ENCODE data around the gene ADORA2B. TPM values are rescaled to one million over a fixed set of nuclear protein-coding genes. Genes with fewer than 3 reads are reported as not detected.

The ADORA2B gene
- total and polyA plus RNA-seq, 2 of the 4 experiments (the other 2 are of a cell fraction), result 5.2 to 5.5 TPM

DNA sequence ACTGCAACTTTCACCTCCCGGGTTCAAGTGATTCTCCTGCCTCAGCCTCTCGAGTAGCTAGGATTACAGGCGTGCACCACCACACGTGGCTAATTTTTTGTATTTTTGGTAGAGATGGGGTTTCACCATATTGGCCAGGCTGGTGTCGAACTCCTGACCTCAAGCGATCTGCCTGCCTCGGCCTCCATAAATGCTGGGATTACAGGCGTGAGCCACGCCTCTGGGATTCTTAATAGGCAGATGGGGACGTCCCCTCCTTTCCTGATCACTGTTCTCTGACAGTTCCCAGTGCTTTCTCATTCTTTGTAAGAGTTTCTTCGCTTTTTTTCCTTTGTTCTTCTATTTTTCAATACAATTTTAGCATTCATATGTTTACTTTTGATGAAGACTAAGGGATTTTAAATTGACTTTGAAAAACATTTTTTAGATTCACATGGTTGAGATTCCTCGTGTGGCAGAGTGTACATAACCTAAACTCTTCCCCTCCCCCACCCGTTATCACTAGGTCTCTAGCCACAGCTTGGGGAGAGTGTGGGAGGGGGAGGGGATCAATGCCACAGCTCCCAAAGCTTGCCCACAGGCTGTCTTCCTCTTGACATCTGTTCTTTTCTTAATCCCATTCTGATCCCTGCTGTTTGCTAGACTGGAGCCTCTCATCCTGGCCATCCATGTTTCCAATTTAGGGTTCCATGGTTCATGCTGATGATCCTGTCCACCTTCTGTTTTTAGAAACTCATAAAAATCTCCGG lies 11.0 kb downstream of the ADORA2B start:
- H4K8ac ChIP-seq (ENCODE audit: low read depth in 2 of 2, low read length in 2 of 2), result no peak overlapping the region; a peak in 1 of 4 replicates
- ChIA-PET CTCF (no interaction called here), POLR2A (ENCODE audit: unreplicated experiment) (interaction anchor here (0.7 kb wide), 1 partner anchor 9 kb away, joined by 3 read pairs; no protein-coding TSS in a partner anchor)
- ATAC-seq (ENCODE audit: low read depth) (no peak), DNase-seq (no peak)
- no peak overlapping the region for H4K91ac ChIP-seq (ENCODE audit: insufficient read depth, low read depth, low read length)
- H3K23ac ChIP-seq (ENCODE audit: low read depth, low read length), result no peak overlapping the region
- H3K18ac ChIP-seq (ENCODE audit: low read depth, low read length), result peak overlapping the region; percentile 42; the same call in 1 of the 2 replicates
- no peak overlapping the region for H3K9ac ChIP-seq (ENCODE audit: low read depth, low read length)
- H3K9me3 ChIP-seq (ENCODE audit: control insufficient read depth, insufficient read depth, low read length), result no peaks in the 10 kb centered on the region
- H4K5ac ChIP-seq (ENCODE audit: low read depth, low read length), result no peak overlapping the region
- H2BK15ac ChIP-seq (ENCODE audit: low read depth, low read length), result no peak overlapping the region
- intact Hi-C loops (cut with micrococcal nuclease), result no loop called here
- H2AFZ ChIP-seq (replicated peaks; ENCODE audit: low read length, poor library complexity), result no peak overlapping the region
- H3K56ac ChIP-seq (ENCODE audit: extremely low read depth, insufficient read depth, low read length), result no peak overlapping the region
- no TSS peak for BruUV-seq (replicated peaks)
- no peak overlapping the region for H3K14ac ChIP-seq (replicated peaks; ENCODE audit: low read depth, low read length)
- peaks cover 7% of the 10 kb centered on the region for H4K20me1 ChIP-seq (ENCODE audit: insufficient read depth, low read length)
- in situ Hi-C loops (cut with MboI; ENCODE audit: low sequenced_read_pairs), result loop anchor here (25.0 kb wide), 1 partner anchor 694 kb away; the partner anchor contains the start of gene PMP22
- peak overlapping the region; percentile 11; the same call in 1 of the 2 replicates for H3K4ac ChIP-seq (ENCODE audit: low read depth, low read length)
- dilution Hi-C loops (cut with HindIII; ENCODE audit: low sequenced_read_pairs, unreplicated experiment), result no loop called here
- 90% methylated on average over 2 of the region's 14 CpGs; no CpG with 5 or more reads in 1 of the 2 experiments for WGBS, 2 experiments (ENCODE audit: extremely low coverage in 2 of 2, insufficient read length in 1 of 2)
- H3K4me2 ChIP-seq (ENCODE audit: low read depth, low read length), result peak overlapping the region; percentile 52; the same call in 1 of the 2 replicates
- no peak overlapping the region for H3K27ac ChIP-seq (ENCODE audit: insufficient read depth, low read length)
- no peaks in the 10 kb centered on the region for H3K27me3 ChIP-seq (ENCODE audit: control insufficient read depth, insufficient read depth, low read length)
- H3K79me1 ChIP-seq (ENCODE audit: low read depth in 1 of 2, low read length in 2 of 2), result peaks cover 9 to 30% of the 10 kb centered on the region in 2 experiments; a peak in 3 of 4 replicates
- H3K4me1 ChIP-seq (ENCODE audit: control insufficient read depth, insufficient read depth, low read length), result peaks cover 20% of the 10 kb centered on the region
- peak overlapping the region; percentile 70 for H2AK5ac ChIP-seq (ENCODE audit: low read depth, low read length)
- H3K9me1 ChIP-seq (ENCODE audit: insufficient read depth, low read length), result peaks cover 14% of the 10 kb centered on the region
- H2AK9ac ChIP-seq (replicated peaks; ENCODE audit: low read depth, low read length, poor library complexity), result no peak overlapping the region
- H3K36me3 ChIP-seq (ENCODE audit: control insufficient read depth, insufficient read depth, low read length), result no peaks in the 10 kb centered on the region
- no peak overlapping the region for H3K4me3 ChIP-seq (ENCODE audit: insufficient read depth, low read depth, low read length)
- H2BK120ac ChIP-seq (ENCODE audit: low read depth, low read length), result peak overlapping the region; percentile 8; the same call in 1 of the 2 replicates
- H2BK5ac ChIP-seq (ENCODE audit: low read depth, low read length, poor library complexity, severe bottlenecking), result no peak overlapping the region
- no peak overlapping the region; the same call in 1 of the 2 replicates for H2BK20ac ChIP-seq (ENCODE audit: low read depth, low read length)
- TF ChIP-seq, protein P1, sequence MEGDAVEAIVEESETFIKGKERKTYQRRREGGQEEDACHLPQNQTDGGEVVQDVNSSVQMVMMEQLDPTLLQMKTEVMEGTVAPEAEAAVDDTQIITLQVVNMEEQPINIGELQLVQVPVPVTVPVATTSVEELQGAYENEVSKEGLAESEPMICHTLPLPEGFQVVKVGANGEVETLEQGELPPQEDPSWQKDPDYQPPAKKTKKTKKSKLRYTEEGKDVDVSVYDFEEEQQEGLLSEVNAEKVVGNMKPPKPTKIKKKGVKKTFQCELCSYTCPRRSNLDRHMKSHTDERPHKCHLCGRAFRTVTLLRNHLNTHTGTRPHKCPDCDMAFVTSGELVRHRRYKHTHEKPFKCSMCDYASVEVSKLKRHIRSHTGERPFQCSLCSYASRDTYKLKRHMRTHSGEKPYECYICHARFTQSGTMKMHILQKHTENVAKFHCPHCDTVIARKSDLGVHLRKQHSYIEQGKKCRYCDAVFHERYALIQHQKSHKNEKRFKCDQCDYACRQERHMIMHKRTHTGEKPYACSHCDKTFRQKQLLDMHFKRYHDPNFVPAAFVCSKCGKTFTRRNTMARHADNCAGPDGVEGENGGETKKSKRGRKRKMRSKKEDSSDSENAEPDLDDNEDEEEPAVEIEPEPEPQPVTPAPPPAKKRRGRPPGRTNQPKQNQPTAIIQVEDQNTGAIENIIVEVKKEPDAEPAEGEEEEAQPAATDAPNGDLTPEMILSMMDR (conservative IDR thresholded peaks at IDR 0.05; ENCODE audit: low read depth, low read length), result no peak
- no peak for TF ChIP-seq SMC3 (IDR thresholded peaks at IDR 0.05; ENCODE audit: low read depth, low read length)
- TF ChIP-seq MAZ (IDR thresholded peaks at IDR 0.05; ENCODE audit: borderline replicate concordance, low read depth, low read length), result no peak
- TF ChIP-seq NFE2L2 (IDR thresholded peaks at IDR 0.05; ENCODE audit: low read depth, low read length), result no peak
- TF ChIP-seq BHLHE40 (IDR thresholded peaks at IDR 0.05; ENCODE audit: low read depth, low read length), result no peak
- no peak for TF ChIP-seq RCOR1 (IDR thresholded peaks at IDR 0.05; ENCODE audit: insufficient replicate concordance, low read length)
- no peak for TF ChIP-seq FOS (IDR thresholded peaks at IDR 0.05; ENCODE audit: low read depth, low read length)
- TF ChIP-seq, protein P2, sequence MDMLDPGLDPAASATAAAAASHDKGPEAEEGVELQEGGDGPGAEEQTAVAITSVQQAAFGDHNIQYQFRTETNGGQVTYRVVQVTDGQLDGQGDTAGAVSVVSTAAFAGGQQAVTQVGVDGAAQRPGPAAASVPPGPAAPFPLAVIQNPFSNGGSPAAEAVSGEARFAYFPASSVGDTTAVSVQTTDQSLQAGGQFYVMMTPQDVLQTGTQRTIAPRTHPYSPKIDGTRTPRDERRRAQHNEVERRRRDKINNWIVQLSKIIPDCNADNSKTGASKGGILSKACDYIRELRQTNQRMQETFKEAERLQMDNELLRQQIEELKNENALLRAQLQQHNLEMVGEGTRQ (IDR thresholded peaks at IDR 0.05; ENCODE audit: low read depth, low read length), result no peak
- TF ChIP-seq, protein P3, sequence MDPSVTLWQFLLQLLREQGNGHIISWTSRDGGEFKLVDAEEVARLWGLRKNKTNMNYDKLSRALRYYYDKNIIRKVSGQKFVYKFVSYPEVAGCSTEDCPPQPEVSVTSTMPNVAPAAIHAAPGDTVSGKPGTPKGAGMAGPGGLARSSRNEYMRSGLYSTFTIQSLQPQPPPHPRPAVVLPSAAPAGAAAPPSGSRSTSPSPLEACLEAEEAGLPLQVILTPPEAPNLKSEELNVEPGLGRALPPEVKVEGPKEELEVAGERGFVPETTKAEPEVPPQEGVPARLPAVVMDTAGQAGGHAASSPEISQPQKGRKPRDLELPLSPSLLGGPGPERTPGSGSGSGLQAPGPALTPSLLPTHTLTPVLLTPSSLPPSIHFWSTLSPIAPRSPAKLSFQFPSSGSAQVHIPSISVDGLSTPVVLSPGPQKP (IDR thresholded peaks at IDR 0.05; ENCODE audit: borderline replicate concordance, low read depth, low read length), result no peak
- no peak for TF ChIP-seq CEBPB (IDR thresholded peaks at IDR 0.05; ENCODE audit: low read depth, low read length)
- no peak for TF ChIP-seq CHD1 (IDR thresholded peaks at IDR 0.05; ENCODE audit: low read depth, low read length)
- TF ChIP-seq POLR2A (IDR thresholded peaks at IDR 0.05; ENCODE audit: low read depth, low read length), result no peak
- TF ChIP-seq RFX5 (IDR thresholded peaks at IDR 0.05; ENCODE audit: low read depth, low read length), result no peak
- TF ChIP-seq MAFK (IDR thresholded peaks at IDR 0.05; ENCODE audit: low read depth, low read length), result no peak
- TF ChIP-seq RAD21 (IDR thresholded peaks at IDR 0.05; ENCODE audit: low read length), result no peak

Data from IMR-90 (cell line).